Mesenchymal stem cell (in vitro differentiated cells and primary cell): Measurements from ENCODE around the gene RASGEF1C.

ENCODE experiments used
- DNase-seq: peaks from one replicate; pipeline ENCODE4 v3.0.0-alpha.2; 2013
- H2AFZ ChIP-seq: one replicate; pipeline ENCODE4 v1.6.1; 2013; ENCODE audit warnings: low read depth, mild to moderate bottlenecking, control low read depth, inconsistent platforms, low read length, moderate library complexity
- H2AK5ac ChIP-seq: 2 replicates; pipeline ENCODE4 v1.6.1; 2013; ENCODE audit warnings: low read length, moderate library complexity, mild to moderate bottlenecking, inconsistent platforms; ENCODE audit not compliant: severe bottlenecking
- H2BK120ac ChIP-seq: one replicate; pipeline ENCODE4 v1.6.1; 2013; ENCODE audit warnings: low read depth, mild to moderate bottlenecking, inconsistent platforms, low read length, moderate library complexity
- H2BK12ac ChIP-seq, 2 experiments: one replicate each; pipeline ENCODE4 v1.6.1; 2013; ENCODE audit warnings: inconsistent platforms in 2 of 2, low read length in 2 of 2, mild to moderate bottlenecking in 2 of 2, moderate library complexity in 2 of 2, control low read depth in 1 of 2
- H2BK15ac ChIP-seq: one replicate; pipeline ENCODE4 v1.6.1; 2013; ENCODE audit warnings: mild to moderate bottlenecking, low read depth, inconsistent platforms; ENCODE audit not compliant: poor library complexity, severe bottlenecking
- H2BK5ac ChIP-seq: 2 replicates; pipeline ENCODE4 v1.6.1; 2013; ENCODE audit warnings: low read depth, mild to moderate bottlenecking, low read length, control low read depth, inconsistent platforms; ENCODE audit not compliant: poor library complexity, severe bottlenecking
- H3K14ac ChIP-seq, 2 experiments: one replicate each; pipeline ENCODE4 v1.6.1; 2013; ENCODE audit warnings: inconsistent platforms in 2 of 2, low read length in 2 of 2, control low read depth in 1 of 2, mild to moderate bottlenecking in 1 of 2, moderate library complexity in 1 of 2
- H3K18ac ChIP-seq, 2 experiments: one replicate each; pipeline ENCODE4 v1.6.1; 2013; ENCODE audit warnings: inconsistent platforms in 2 of 2, low read length in 2 of 2, control low read depth in 1 of 2, low read depth in 1 of 2, mild to moderate bottlenecking in 1 of 2
- H3K23ac ChIP-seq, 2 experiments: one replicate each; pipeline ENCODE4 v1.6.1; 2013; ENCODE audit warnings: inconsistent platforms in 2 of 2, low read length in 2 of 2, mild to moderate bottlenecking in 2 of 2, moderate library complexity in 2 of 2, control low read depth in 1 of 2
- H3K27ac ChIP-seq: 2 replicates; pipeline ENCODE4 v1.5.1; 2013; ENCODE audit warnings: mild to moderate bottlenecking, moderate library complexity, low read length, control low read depth, inconsistent platforms; ENCODE audit not compliant: poor library complexity, severe bottlenecking
- H3K27me3 ChIP-seq, 2 experiments: 2 replicates each; pipeline versions ENCODE4 v1.6.1 to v1.7.0; 2013; ENCODE audit warnings: low read length in 2 of 2, mild to moderate bottlenecking in 2 of 2, moderate library complexity in 2 of 2, control low read depth in 1 of 2, inconsistent platforms in 1 of 2; ENCODE audit not compliant: control insufficient read depth in 1 of 2, insufficient read depth in 1 of 2
- H3K36me3 ChIP-seq, 2 experiments: 2 replicates each; pipeline versions ENCODE4 v1.6.1 to v1.7.0; 2013; ENCODE audit warnings: low read length in 2 of 2, control low read depth in 1 of 2, inconsistent platforms in 1 of 2, low read depth in 1 of 2, mild to moderate bottlenecking in 1 of 2; ENCODE audit not compliant: insufficient read depth in 2 of 2, control insufficient read depth in 1 of 2
- H3K4ac ChIP-seq, 2 experiments: one replicate each; pipeline ENCODE4 v1.6.1; 2013; ENCODE audit warnings: inconsistent platforms in 2 of 2, low read length in 2 of 2, mild to moderate bottlenecking in 2 of 2, moderate library complexity in 2 of 2, control low read depth in 1 of 2, low read depth in 1 of 2
- H3K4me1 ChIP-seq: 2 replicates; pipeline ENCODE4 v1.6.1; 2013; ENCODE audit warnings: low read depth, low read length, control low read depth; ENCODE audit not compliant: control insufficient read depth, insufficient read depth
- H3K4me2 ChIP-seq: 2 replicates; pipeline ENCODE4 v1.6.1; 2013; ENCODE audit warnings: low read length, mild to moderate bottlenecking, inconsistent platforms; ENCODE audit not compliant: poor library complexity, severe bottlenecking
- H3K4me3 ChIP-seq, 2 experiments: 2 replicates each; pipeline versions ENCODE4 v1.5.1 to v1.7.0; 2013; ENCODE audit warnings: low read length in 2 of 2, mild to moderate bottlenecking in 2 of 2, control low read depth in 1 of 2, low read depth in 1 of 2; ENCODE audit not compliant: insufficient read depth in 1 of 2
- H3K79me1 ChIP-seq: replicated peaks from 2 replicates; pipeline ENCODE4 v1.6.1; 2013; ENCODE audit warnings: mild to moderate bottlenecking, control low read depth, low read length, inconsistent platforms; ENCODE audit not compliant: poor library complexity, severe bottlenecking
- H3K9ac ChIP-seq: 2 replicates; pipeline ENCODE4 v1.7.0; 2013; ENCODE audit warnings: mild to moderate bottlenecking, low read length, moderate library complexity
- H3K9me3 ChIP-seq: 2 replicates; pipeline ENCODE4 v1.7.0; 2013; ENCODE audit warnings: mild to moderate bottlenecking, low read length; ENCODE audit not compliant: control insufficient read depth
- H4K8ac ChIP-seq: one replicate; pipeline ENCODE4 v1.6.1; 2013; ENCODE audit warnings: inconsistent platforms, mild to moderate bottlenecking, low read length, moderate library complexity
- H4K91ac ChIP-seq: one replicate; pipeline ENCODE4 v1.6.1; 2013; ENCODE audit warnings: mild to moderate bottlenecking, low read length, inconsistent platforms
- WGBS: methylation state at CpG from one replicate; pipeline ENCODE4 v1.1.7; 2013; ENCODE audit warnings: mixed read lengths; 5-methylcytosine and 5-hydroxymethylcytosine counted together

Gene RASGEF1C

DNA sequence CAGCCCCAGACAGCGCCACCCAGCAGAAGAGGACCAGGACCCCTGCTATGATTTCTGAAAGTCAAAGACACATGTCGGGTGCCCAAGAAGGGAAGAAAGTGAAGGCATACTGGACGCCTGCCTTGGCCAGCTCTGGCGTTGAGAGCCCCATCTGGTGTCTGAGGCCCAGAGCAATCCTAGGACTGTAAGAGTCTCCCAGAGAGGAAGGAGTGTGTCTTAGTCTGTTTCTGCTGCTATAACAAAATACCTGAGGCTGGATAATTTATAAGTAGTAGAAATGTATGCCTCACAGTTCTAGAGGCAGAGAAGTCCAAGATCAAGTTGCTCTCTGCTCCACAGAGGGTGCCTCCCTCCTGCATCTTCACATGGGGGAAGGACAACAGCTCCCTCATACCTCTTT lies 10.8 kb downstream of the RASGEF1C start:
- WGBS: 92% methylated on average over 4 of the region's 4 CpGs
- Histone ChIP-seq H3K9ac (no peak overlapping the region), H3K9me3 (no peaks in the 10 kb centered on the region), H3K4me2 (no peak overlapping the region), H2AFZ (no peak overlapping the region), H4K8ac (no peak overlapping the region), H3K23ac (no peak overlapping the region), H3K4me1 (no peaks in the 10 kb centered on the region), H2BK15ac (no peak overlapping the region), H3K18ac (no peak overlapping the region), H3K4ac (no peak overlapping the region), H3K36me3 (no peaks in the 10 kb centered on the region), H2BK120ac (no peak overlapping the region), H3K4me3 (no peak overlapping the region), H3K14ac (no peak overlapping the region), H2BK12ac (no peak overlapping the region), H4K91ac (no peak overlapping the region), H2AK5ac (no peak overlapping the region), H2BK5ac (no peak overlapping the region), H3K27me3 (peaks cover 0 to 23% of the 10 kb centered on the region in 2 experiments), H3K79me1 (no peaks in the 10 kb centered on the region), H3K27ac (no peak overlapping the region)
- no peak for DNase-seq

DNA sequence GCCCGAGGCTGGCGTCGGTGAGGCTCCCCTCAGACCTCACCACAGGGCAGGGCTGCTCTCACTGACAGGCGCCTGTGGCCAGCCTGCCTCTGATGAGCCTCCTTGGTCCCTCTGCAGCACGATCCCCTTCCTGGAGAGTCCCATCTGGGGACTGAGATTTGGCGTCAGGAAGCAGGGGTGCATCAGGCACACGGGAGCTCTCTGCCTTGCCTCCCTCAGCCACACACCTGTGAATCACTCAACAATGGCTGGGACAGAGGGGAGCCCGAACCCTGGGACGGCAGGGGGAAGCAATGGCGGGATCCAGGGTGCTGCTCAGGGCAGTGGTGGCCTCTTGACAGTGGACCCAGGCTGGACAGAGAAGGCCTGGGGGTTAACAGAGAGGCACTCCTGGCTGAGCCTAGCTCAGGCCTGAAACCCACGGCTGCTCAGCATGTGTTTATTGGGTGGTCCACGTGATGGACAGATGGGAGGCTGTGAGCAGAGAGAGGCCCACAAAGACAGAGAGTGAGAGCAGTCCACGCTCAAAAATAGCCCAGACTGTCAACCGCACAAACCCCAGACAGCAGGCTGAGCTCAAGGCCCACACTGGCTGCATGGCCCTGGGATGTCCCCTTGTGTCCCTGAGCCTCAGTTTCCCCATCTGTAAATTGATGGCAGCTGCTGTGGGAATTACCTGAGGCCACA lies 11.9 kb downstream of the RASGEF1C start:
- Histone ChIP-seq H3K4me2 (no peak overlapping the region), H2BK15ac (no peak overlapping the region), H2AFZ (no peak overlapping the region), H3K23ac (no peak overlapping the region), H3K79me1 (no peaks in the 10 kb centered on the region), H2AK5ac (no peak overlapping the region), H3K9ac (no peak overlapping the region), H4K8ac (no peak overlapping the region), H2BK12ac (no peak overlapping the region), H3K18ac (no peak overlapping the region), H2BK5ac (no peak overlapping the region), H3K27me3 (peaks cover 0 to 23% of the 10 kb centered on the region in 2 experiments), H3K4me3 (no peak overlapping the region), H3K9me3 (no peaks in the 10 kb centered on the region), H3K27ac (no peak overlapping the region), H3K36me3 (no peaks in the 10 kb centered on the region), H3K4ac (no peak overlapping the region), H3K14ac (no peak overlapping the region), H2BK120ac (no peak overlapping the region), H3K4me1 (no peaks in the 10 kb centered on the region), H4K91ac (peak overlapping the region; percentile 12)
- DNase-seq: no peak
- WGBS: 80% methylated on average over 14 of the region's 14 CpGs

DNA sequence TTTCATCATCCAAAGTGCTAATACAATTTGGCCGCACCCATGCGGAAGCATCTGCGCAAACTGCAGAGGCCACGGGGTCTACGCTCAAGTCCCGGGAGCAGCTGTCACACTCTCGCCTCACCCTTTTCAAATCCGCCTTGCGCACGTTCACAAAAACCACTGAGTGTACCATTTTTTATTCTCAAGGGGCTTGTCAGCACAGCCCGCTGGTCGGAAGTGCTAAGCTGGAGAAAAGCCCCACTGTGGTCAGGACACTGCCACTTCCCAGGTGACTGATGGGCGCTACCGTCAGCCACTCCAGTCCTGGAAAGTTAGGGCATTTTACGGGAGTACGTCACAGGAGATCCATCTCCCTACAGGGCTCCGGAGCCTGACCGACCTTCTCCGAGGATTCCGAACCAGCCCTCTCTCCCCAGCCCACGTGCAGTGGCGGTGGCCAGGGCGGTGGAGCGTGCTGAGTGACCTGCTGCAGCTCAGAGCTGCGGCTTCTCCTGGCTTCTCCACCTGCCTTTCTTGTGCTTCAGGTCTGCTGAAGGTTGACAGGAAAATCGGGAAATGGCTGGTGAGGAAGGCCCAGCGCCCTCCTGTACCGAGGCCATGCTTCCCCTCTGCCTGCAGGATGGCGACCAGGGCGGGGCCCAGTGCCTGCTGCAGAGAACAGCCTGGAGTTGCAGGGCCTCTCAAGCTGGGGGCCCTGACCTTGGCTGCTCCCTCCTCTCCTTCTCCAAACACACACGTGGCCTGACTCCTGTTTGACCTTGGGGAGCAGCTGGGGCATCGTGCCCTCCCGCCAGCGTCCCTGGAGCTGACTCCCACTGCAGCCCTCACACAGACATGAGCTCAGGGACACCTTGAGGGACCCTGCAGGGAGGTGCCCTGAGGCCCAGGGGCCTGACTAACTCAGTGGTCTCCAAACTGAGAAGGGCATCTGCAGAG lies 14.3 kb downstream of the RASGEF1C start:
- no peak overlapping the region for H3K9ac ChIP-seq
- peak overlapping the region in 1 of 2 experiments; percentile 18 for H3K14ac ChIP-seq
- no peak for DNase-seq
- H4K8ac ChIP-seq: no peak overlapping the region
- H3K4me3 ChIP-seq: no peak overlapping the region
- H3K79me1 ChIP-seq: no peaks in the 10 kb centered on the region
- peaks cover 0 to 17% of the 10 kb centered on the region in 2 experiments for H3K27me3 ChIP-seq
- no peak overlapping the region for H2BK15ac ChIP-seq
- no peak overlapping the region for H2BK12ac ChIP-seq
- no peak overlapping the region for H4K91ac ChIP-seq
- no peaks in the 10 kb centered on the region for H3K9me3 ChIP-seq
- H3K4me1 ChIP-seq: no peaks in the 10 kb centered on the region
- H2AK5ac ChIP-seq: no peak overlapping the region
- H2BK5ac ChIP-seq: no peak overlapping the region
- H3K18ac ChIP-seq: no peak overlapping the region
- no peak overlapping the region for H3K27ac ChIP-seq
- H3K36me3 ChIP-seq: no peaks in the 10 kb centered on the region
- H3K23ac ChIP-seq: no peak overlapping the region
- no peak overlapping the region for H2BK120ac ChIP-seq
- H2AFZ ChIP-seq: no peak overlapping the region
- H3K4me2 ChIP-seq: no peak overlapping the region
- WGBS: 88% methylated on average over 34 of the region's 34 CpGs
- no peak overlapping the region for H3K4ac ChIP-seq

DNA sequence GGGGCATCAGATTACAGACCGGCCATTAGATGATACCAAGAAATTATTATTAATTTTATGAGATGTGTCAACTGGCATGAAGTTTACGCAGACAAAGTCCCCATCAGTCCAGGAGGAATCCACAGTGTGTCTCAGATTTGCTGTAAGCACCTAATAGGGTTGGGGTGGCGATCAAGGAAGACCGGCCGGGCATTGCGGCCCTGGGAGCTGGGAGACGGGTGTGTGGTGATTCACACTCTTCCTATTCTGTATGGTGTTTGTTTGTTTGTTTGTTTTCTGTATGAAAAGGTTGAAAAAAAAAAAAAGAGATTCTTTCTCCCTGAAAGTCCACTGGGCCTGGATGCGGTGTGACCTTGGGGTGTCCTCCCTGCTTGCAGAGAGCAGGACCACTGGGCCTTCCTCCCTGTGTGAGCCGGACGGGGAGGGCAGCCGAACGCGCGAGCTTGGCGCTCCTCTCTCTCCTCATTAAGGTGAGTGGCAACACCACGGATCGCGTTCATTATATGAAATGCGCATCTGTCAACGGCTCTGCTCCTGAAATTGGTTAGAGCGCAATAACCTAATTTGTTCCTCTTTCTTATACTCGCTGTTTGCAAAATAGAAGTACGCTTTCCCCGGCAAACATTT lies 15.1 kb downstream of the RASGEF1C start:
- H3K4me2 ChIP-seq: no peak overlapping the region
- H2AFZ ChIP-seq: no peak overlapping the region
- no peak overlapping the region for H3K18ac ChIP-seq
- H3K9me3 ChIP-seq: no peaks in the 10 kb centered on the region
- H2BK5ac ChIP-seq: no peak overlapping the region
- no peak overlapping the region for H4K8ac ChIP-seq
- no peak overlapping the region for H4K91ac ChIP-seq
- WGBS: 95% methylated on average over 24 of the region's 24 CpGs
- no peak overlapping the region for H3K4me3 ChIP-seq
- H3K27ac ChIP-seq: no peak overlapping the region
- H3K36me3 ChIP-seq: no peaks in the 10 kb centered on the region
- H3K23ac ChIP-seq: no peak overlapping the region
- H2BK15ac ChIP-seq: no peak overlapping the region
- H3K79me1 ChIP-seq: no peaks in the 10 kb centered on the region
- no peak overlapping the region for H2BK12ac ChIP-seq
- no peak overlapping the region for H3K14ac ChIP-seq
- no peak overlapping the region for H2BK120ac ChIP-seq
- no peaks in the 10 kb centered on the region for H3K4me1 ChIP-seq
- H2AK5ac ChIP-seq: no peak overlapping the region
- H3K4ac ChIP-seq: no peak overlapping the region
- H3K27me3 ChIP-seq: peaks cover 0 to 16% of the 10 kb centered on the region in 2 experiments
- no peak overlapping the region for H3K9ac ChIP-seq
- no peak for DNase-seq
